Fibroblast of villous mesenchyme (primary cell): ENCODE data around the gene PRR35. TPM values are rescaled to one million over a fixed set of nuclear protein-coding genes. Genes with fewer than 3 reads are reported as not detected.

ENCODE experiments used
- DNase-seq: peaks from one replicate; pipeline ENCODE4 v3.0.0-alpha.2; 2010; ENCODE audit warnings: low read depth
- H3K4me3 ChIP-seq: 2 replicates; pipeline ENCODE4 v1.5.1; 2011; ENCODE audit warnings: low read depth, mild to moderate bottlenecking, low read length
- CTCF ChIP-seq: IDR thresholded peaks from 2 replicates; pipeline ENCODE4 v1.5.1; 2012; ENCODE audit warnings: low read depth, mild to moderate bottlenecking, low read length; ENCODE audit not compliant: insufficient read depth
- total RNA-seq: library from RNA; depleted of rRNA; stranded (reverse); fragments of >200 nt; gene quantifications from 2 replicates; pipeline ENCODE4 v1.2.3, GENCODE V29; 2012

Gene PRR35
- total RNA-seq, 1 donor = not detected

- no peak for TF ChIP-seq CTCF
- no peak for DNase-seq
- no peak overlapping the region for H3K4me3 ChIP-seq
Measured at GRCh38 chr16:564690-565418, 4.7 kb downstream of the PRR35 start.

- DNase-seq = no peak
- TF ChIP-seq CTCF = no peak
- H3K4me3 ChIP-seq = no peak overlapping the region
Measured at GRCh38 chr16:565419-566330, 5.5 kb downstream of the PRR35 start.

- DNase-seq = peak; percentile 75
- H3K4me3 ChIP-seq = peak within 1 kb of the TSS; percentile 38
- TF ChIP-seq CTCF = no peak
Measured at GRCh38 chr16:566475-567372, 6.5 kb downstream of the PRR35 start, which contains the start of gene NHLRC4. TSS of gene NHLRC4 (plus strand) at chr16:567005. CDS start at chr16:568048, 1,043 bp downstream.

GRCh38 chr16:567373-568256 lies 7.4 kb downstream of the PRR35 start:
- DNase-seq = no peak
- no peak for TF ChIP-seq CTCF
- H3K4me3 ChIP-seq = peak overlapping the region; percentile 38

DNA sequence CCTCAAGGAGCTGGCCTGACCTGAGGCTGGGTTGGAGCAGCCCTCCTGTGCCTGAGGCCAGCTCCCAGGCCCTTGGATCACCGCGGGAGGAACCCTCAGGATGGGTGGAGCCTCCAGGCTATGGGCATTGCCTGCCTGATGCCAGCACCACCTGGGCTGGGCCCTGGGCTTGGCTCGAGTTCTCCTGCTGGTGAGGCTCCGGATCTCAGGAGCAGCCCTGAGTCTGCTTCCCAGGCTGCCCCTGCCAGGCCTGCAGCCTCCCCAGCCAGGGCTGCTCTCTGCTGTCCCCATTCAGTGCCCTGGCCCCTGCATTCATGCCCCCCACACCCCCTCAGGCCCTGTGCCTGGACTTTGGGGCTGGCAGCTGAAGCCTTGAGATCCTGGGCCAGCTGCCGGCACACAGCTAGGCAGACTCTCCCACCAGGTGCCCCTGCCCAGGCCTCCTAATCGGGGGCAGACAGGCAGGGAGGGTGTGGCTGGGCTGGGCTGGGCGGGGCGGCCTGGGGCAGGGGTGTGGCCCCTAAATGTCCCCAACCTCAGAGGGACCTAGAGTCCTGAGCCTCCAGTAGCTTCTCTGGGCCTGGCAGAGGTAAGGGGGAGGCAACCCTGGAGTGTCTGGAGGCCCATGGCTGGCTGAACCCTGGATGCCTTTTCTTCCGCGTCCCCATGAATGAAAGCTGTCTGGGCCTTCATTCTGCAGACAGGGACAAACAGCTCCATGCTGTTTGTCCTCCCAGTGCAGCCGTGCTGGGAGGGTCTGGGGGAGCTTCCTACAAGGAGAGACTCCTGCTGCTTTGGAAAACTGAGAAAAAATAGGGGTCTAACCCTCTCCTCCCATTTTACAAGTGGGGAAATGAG lies 8.4 kb downstream of the PRR35 start:
- no peak for DNase-seq

More for the DNA sequence above, 8.4 kb downstream of the PRR35 start:
- no peak for TF ChIP-seq CTCF
- H3K4me3 ChIP-seq = no peak overlapping the region
